ENCODE results near the gene UMOD.

GRCh38 chr16:20334396-20334795 is 18.1 kb downstream of the UMOD start:
- TF ChIP-seq CTCF (IDR thresholded peaks at IDR 0.05; ENCODE audit: low read depth, low read length), result no peak
- no peak for TF ChIP-seq EZH2phosphoT487 (IDR thresholded peaks at IDR 0.05; ENCODE audit: low read depth)
